Right hindlimb (tissue), 1 donor: ENCODE data around the gene ADCY1.

Experiments used
- DNase-seq: peaks from one replicate; pipeline ENCODE4 v3.0.0-alpha.2; 2018

ADCY1 gene

GRCh38 chr7:45679516-45679915, 105.3 kb downstream of the ADCY1 start:
- no peak for DNase-seq

GRCh38 chr7:45680776-45681175, 106.6 kb downstream of the ADCY1 start:
- no peak for DNase-seq

- no peak for DNase-seq
These were observed 107.6 kb downstream of the ADCY1 start for GRCh38 chr7:45681596-45682357.

GRCh38 chr7:45682358-45682735, 108.2 kb downstream of the ADCY1 start:
- no peak for DNase-seq

GRCh38 chr7:45682836-45683555, 108.8 kb downstream of the ADCY1 start:
- no peak for DNase-seq

- no peak for DNase-seq
These were observed 109.5 kb downstream of the ADCY1 start for GRCh38 chr7:45683556-45684148.

GRCh38 chr7:45684910-45685618, 110.9 kb downstream of the ADCY1 start:
- no peak for DNase-seq

GRCh38 chr7:45685619-45686240, 111.6 kb downstream of the ADCY1 start:
- DNase-seq: no peak

- no peak for DNase-seq
These were observed 112.4 kb downstream of the ADCY1 start for GRCh38 chr7:45686441-45687184.

- DNase-seq: no peak
These were observed 113.0 kb downstream of the ADCY1 start for GRCh38 chr7:45687185-45687560.

GRCh38 chr7:45687721-45688120, 113.6 kb downstream of the ADCY1 start:
- no peak for DNase-seq

GRCh38 chr7:45688382-45688781, 114.2 kb downstream of the ADCY1 start:
- no peak for DNase-seq

- DNase-seq: no peak
These were observed 115.0 kb downstream of the ADCY1 start for GRCh38 chr7:45689011-45689796.

- DNase-seq: no peak
These were observed 115.9 kb downstream of the ADCY1 start for GRCh38 chr7:45689797-45690761.

- no peak for DNase-seq
These were observed 116.6 kb downstream of the ADCY1 start for GRCh38 chr7:45690762-45691150.

GRCh38 chr7:45691155-45691656, 117.0 kb downstream of the ADCY1 start:
- DNase-seq: no peak

- DNase-seq: no peak
These were observed 117.9 kb downstream of the ADCY1 start for GRCh38 chr7:45692031-45692430.

GRCh38 chr7:45695249-45695995, 121.3 kb downstream of the ADCY1 start:
- DNase-seq: no peak

- no peak for DNase-seq
These were observed 122.3 kb downstream of the ADCY1 start for GRCh38 chr7:45696476-45696875.
